Prostate gland (tissue), 2 donors: ENCODE results near the gene COPS7A. TPM values are rescaled to one million over a fixed set of nuclear protein-coding genes. Genes with fewer than 3 reads are reported as not detected.

ENCODE experiments used
- DNase-seq: peaks from one replicate; pipeline ENCODE4 v3.0.0-alpha.2; 2019; ENCODE audit warnings: low spot score
- H3K27ac ChIP-seq, 2 donors: fragments of 200-600 bp; sonication (generic); 2 replicates each; pipeline ENCODE4 v1.5.1; 2017 to 2019
- H3K27me3 ChIP-seq: fragments of 200-600 bp; sonication (generic); replicated peaks from 2 replicates; pipeline ENCODE4 v1.5.1; 2019; ENCODE audit not compliant: insufficient read depth
- H3K36me3 ChIP-seq, 2 donors: fragments of 200-600 bp; sonication (generic); 1 replicate in 1 of 2; 2 replicates in 1 of 2; pipeline versions ENCODE4 v1.5.1 to v1.8.1; 2017 to 2019
- H3K4me1 ChIP-seq: fragments of 200-600 bp; sonication (generic); replicated peaks from 2 replicates; pipeline ENCODE4 v1.5.1; 2019
- H3K4me3 ChIP-seq, 2 donors: fragments of 200-600 bp; sonication (generic); 2 replicates each; pipeline ENCODE4 v1.5.1; 2017 to 2019
- H3K9me3 ChIP-seq: fragments of 200-600 bp; sonication (generic); 2 replicates; pipeline ENCODE4 v1.5.1; 2017
- CTCF ChIP-seq, 4 experiments: fragments of 200-600 bp in 2 of 4; fragments of 450-650 bp in 2 of 4; sonication (generic) in 2 of 4; IDR thresholded peaks; 1 replicate in 3 of 4; 2 replicates in 1 of 4; pipeline ENCODE4 v1.5.1; 2016 to 2019; ENCODE audit warnings: antibody characterized with exemption in 4 of 4, mild to moderate bottlenecking in 2 of 4, moderate library complexity in 2 of 4
- POLR2A ChIP-seq: fragments of 450-650 bp; IDR thresholded peaks from one replicate; pipeline ENCODE4 v1.6.1; 2016; ENCODE audit warnings: antibody characterized with exemption, mild to moderate bottlenecking
- POLR2AphosphoS5 ChIP-seq: sonication (generic); formaldehyde crosslinking; IDR thresholded peaks from one replicate; pipeline ENCODE4 v1.6.1; 2017; ENCODE audit warnings: antibody characterized with exemption
- WGBS: methylation state at CpG from one replicate; pipeline ENCODE4 v1.1.5; 2018; 5-methylcytosine and 5-hydroxymethylcytosine counted together
- intact Hi-C: fragments of 100-400 bp; cut with DNase I; formaldehyde crosslinking; loops from one replicate; pipeline ENCODE4 v1.14.2; 2022
- total RNA-seq, 2 donors: library from RNA; depleted of rRNA; stranded (reverse); fragments of >200 nt; gene quantifications; one replicate each; pipeline ENCODE4 v1.1.0, GENCODE V29; 2016

COPS7A gene
- total RNA-seq, 2 donors from 2014 or later: 92.0 to 92.6 TPM

- no peaks in the 10 kb centered on the region for H3K27me3 ChIP-seq
- DNase-seq: no peak
- H3K4me3 ChIP-seq: no peak overlapping the region
- WGBS: 0% methylated on average over 7 of the region's 7 CpGs
- peaks cover 11% of the 10 kb centered on the region for H3K4me1 ChIP-seq
- intact Hi-C loops: loop anchor here (1.0 to 5.0 kb wide), 3 partner anchors 12 to 73 kb away; partner anchors contain the start of genes P3H3 and PTMS
- no peaks in the 10 kb centered on the region for H3K9me3 ChIP-seq
- peaks cover 11 to 18% of the 10 kb centered on the region in 2 donors for H3K36me3 ChIP-seq
- TF ChIP-seq CTCF (IDR thresholded peaks at IDR 0.05): peak in 1 of 4 experiments; percentile 98
- TF ChIP-seq POLR2AphosphoS5: no peak
- TF ChIP-seq POLR2A: no peak
- peak overlapping the region; percentile 96 to 99 for H3K27ac ChIP-seq
Observed at GRCh38 chr12:6753772-6754356, 30.0 kb downstream of the COPS7A start.

GRCh38 chr12:6754411-6754810, 30.6 kb downstream of the COPS7A start:
- Histone ChIP-seq H3K27ac (peak overlapping the region; percentile 96 to 99), H3K4me3 (no peak overlapping the region), H3K27me3 (no peaks in the 10 kb centered on the region), H3K36me3 (peaks cover 8 to 14% of the 10 kb centered on the region in 2 donors), H3K4me1 (peaks cover 11% of the 10 kb centered on the region), H3K9me3 (no peaks in the 10 kb centered on the region)
- DNase-seq: no peak
- WGBS: 88% methylated on average over 2 of the region's 2 CpGs
- intact Hi-C loops: loop anchor here (5.0 kb wide), 1 partner anchor 73 kb away; the partner anchor contains the start of gene P3H3
- TF ChIP-seq CTCF (IDR thresholded peaks at IDR 0.05) (no peak), POLR2AphosphoS5 (no peak), POLR2A (no peak)

GRCh38 chr12:6757028-6757690, 33.3 kb downstream of the COPS7A start:
- intact Hi-C loops: no loop called here

GRCh38 chr12:6758506-6759095, 34.8 kb downstream of the COPS7A start:
- no peak overlapping the region for H3K4me3 ChIP-seq
- no peaks in the 10 kb centered on the region for H3K36me3 ChIP-seq
- WGBS: 87% methylated on average over 9 of the region's 9 CpGs
- no peaks in the 10 kb centered on the region for H3K27me3 ChIP-seq
- no peaks in the 10 kb centered on the region for H3K9me3 ChIP-seq
- H3K27ac ChIP-seq: no peak overlapping the region
- TF ChIP-seq POLR2A: no peak
- no peak for TF ChIP-seq POLR2AphosphoS5
- no peak for TF ChIP-seq CTCF (IDR thresholded peaks at IDR 0.05)
- intact Hi-C loops: no loop called here
- no peak for DNase-seq
- H3K4me1 ChIP-seq: peaks cover 11% of the 10 kb centered on the region

More at GRCh38 chr12:6757028-6757690, 33.3 kb downstream of the COPS7A start:
- DNase-seq: no peak
- no peaks in the 10 kb centered on the region for H3K36me3 ChIP-seq
- no peak overlapping the region for H3K27ac ChIP-seq
- H3K27me3 ChIP-seq: no peaks in the 10 kb centered on the region
- no peak for TF ChIP-seq CTCF (IDR thresholded peaks at IDR 0.05)
- TF ChIP-seq POLR2AphosphoS5: no peak
- no peak for TF ChIP-seq POLR2A
- 75% methylated on average over 8 of the region's 8 CpGs for WGBS
- no peak overlapping the region for H3K4me3 ChIP-seq
- no peaks in the 10 kb centered on the region for H3K9me3 ChIP-seq
- H3K4me1 ChIP-seq: peaks cover 11% of the 10 kb centered on the region
